Activated naive CD4-positive, alpha-beta T cell treated with anti-CD3 and anti-CD28 coated beads, Interleukin-2, amount 10 ng/mL, durations not matched to agents 7 days and 5 days (primary cell): ENCODE measurements around the gene TMEM132D.
A peak's percentile ranks its signal among the peaks of the same experiment; 100 is the strongest.

Source experiments
- CTCF ChIA-PET: fragments of 350-600 bp; sonication (Branson Sonifier 250); formaldehyde crosslinking; loops from one replicate; lab custom pipeline; 2021; ENCODE audit warnings: antibody characterized with exemption; lab: Charles Lee
- DNase-seq: peaks from one replicate; pipeline ENCODE4 v3.0.0-alpha.2; 2020
- H3K27ac Mint-ChIP-seq: one replicate; pipeline ENCODE4 v1.8.0; 2021; ENCODE audit warnings: mild to moderate bottlenecking, moderate library complexity, mixed read lengths
- H3K27me3 Mint-ChIP-seq: one replicate; pipeline ENCODE4 v1.8.0; 2021; ENCODE audit warnings: mild to moderate bottlenecking, mixed read lengths
- H3K36me3 Mint-ChIP-seq: one replicate; pipeline ENCODE4 v1.8.0; 2021; ENCODE audit warnings: mixed read lengths
- H3K4me1 Mint-ChIP-seq: one replicate; pipeline ENCODE4 v1.8.0; 2021; ENCODE audit warnings: mixed read lengths
- H3K4me3 Mint-ChIP-seq: one replicate; pipeline ENCODE4 v1.8.0; 2021; ENCODE audit warnings: mild to moderate bottlenecking, moderate library complexity, mixed read lengths
- H3K9me3 Mint-ChIP-seq: one replicate; pipeline ENCODE4 v1.8.0; 2021; ENCODE audit warnings: mixed read lengths

Gene TMEM132D

GRCh38 chr12:129903956-129904829 is at the start of gene TMEM132D:
Gene TMEM132D (minus strand): TSS chr12:129904025.
- no peaks in the 10 kb centered on the region for H3K9me3 Mint-ChIP-seq
- H3K36me3 Mint-ChIP-seq: no peaks in the 10 kb centered on the region
- H3K4me3 Mint-ChIP-seq: no peak within 1 kb of the TSS

GRCh38 chr12:129949651-129950050 is 45.8 kb upstream of the TMEM132D start:
- Mint-ChIP-seq H3K4me1 (no peaks in the 10 kb centered on the region), H3K9me3 (no peaks in the 10 kb centered on the region), H3K4me3 (no peak overlapping the region), H3K36me3 (no peaks in the 10 kb centered on the region), H3K27me3 (no peaks in the 10 kb centered on the region), H3K27ac (no peak overlapping the region)
- no peak for DNase-seq
- CTCF ChIA-PET: no interaction called here

More at GRCh38 chr12:129903956-129904829, at the start of gene TMEM132D:
- no peak for DNase-seq
- Mint-ChIP-seq H3K27me3 (peaks cover 29% of the 10 kb centered on the region), H3K4me1 (no peaks in the 10 kb centered on the region), H3K27ac (no peak within 1 kb of the TSS)
- CTCF ChIA-PET: no interaction called here

GRCh38 chr12:129941618-129942017 is 37.8 kb upstream of the TMEM132D start:
- H3K36me3 Mint-ChIP-seq: no peaks in the 10 kb centered on the region
- no peak overlapping the region for H3K4me3 Mint-ChIP-seq
- CTCF ChIA-PET: no interaction called here
- H3K4me1 Mint-ChIP-seq: no peaks in the 10 kb centered on the region
- no peaks in the 10 kb centered on the region for H3K27me3 Mint-ChIP-seq
- no peak for DNase-seq
- H3K27ac Mint-ChIP-seq: no peak overlapping the region
- H3K9me3 Mint-ChIP-seq: peaks cover 3% of the 10 kb centered on the region

GRCh38 chr12:129938089-129938488 is 34.3 kb upstream of the TMEM132D start:
- CTCF ChIA-PET: no interaction called here
- no peak overlapping the region for H3K27ac Mint-ChIP-seq
- no peak overlapping the region for H3K4me3 Mint-ChIP-seq
- DNase-seq: no peak
- no peaks in the 10 kb centered on the region for H3K4me1 Mint-ChIP-seq
- no peaks in the 10 kb centered on the region for H3K27me3 Mint-ChIP-seq
- peaks cover 21% of the 10 kb centered on the region for H3K9me3 Mint-ChIP-seq
- no peaks in the 10 kb centered on the region for H3K36me3 Mint-ChIP-seq

- no peak for DNase-seq
- Mint-ChIP-seq H3K27me3 (no peaks in the 10 kb centered on the region), H3K36me3 (no peaks in the 10 kb centered on the region), H3K4me1 (no peaks in the 10 kb centered on the region), H3K27ac (no peak overlapping the region), H3K9me3 (peaks cover 21% of the 10 kb centered on the region), H3K4me3 (no peak overlapping the region)
- CTCF ChIA-PET: no interaction called here
Observed at GRCh38 chr12:129937426-129937825, 33.6 kb upstream of the TMEM132D start.

GRCh38 chr12:129928643-129929042 is 24.8 kb upstream of the TMEM132D start:
- CTCF ChIA-PET: no interaction called here
- no peaks in the 10 kb centered on the region for H3K36me3 Mint-ChIP-seq
- no peaks in the 10 kb centered on the region for H3K27me3 Mint-ChIP-seq
- peaks cover 18% of the 10 kb centered on the region for H3K9me3 Mint-ChIP-seq
- no peak overlapping the region for H3K4me3 Mint-ChIP-seq
- DNase-seq: no peak
- H3K27ac Mint-ChIP-seq: no peak overlapping the region
- no peaks in the 10 kb centered on the region for H3K4me1 Mint-ChIP-seq

GRCh38 chr12:129927316-129927900 is 23.6 kb upstream of the TMEM132D start:
- no peaks in the 10 kb centered on the region for H3K4me1 Mint-ChIP-seq
- CTCF ChIA-PET: no interaction called here
- peaks cover 15% of the 10 kb centered on the region for H3K9me3 Mint-ChIP-seq
- H3K36me3 Mint-ChIP-seq: no peaks in the 10 kb centered on the region
- H3K27me3 Mint-ChIP-seq: no peaks in the 10 kb centered on the region
- H3K27ac Mint-ChIP-seq: no peak overlapping the region
- no peak for DNase-seq
- H3K4me3 Mint-ChIP-seq: no peak overlapping the region

- CTCF ChIA-PET: interaction anchor here (0.9 to 2.1 kb wide), 4 partner anchors 12 to 1652 kb away, joined by 3 to 14 read pairs (median 4); no protein-coding TSS in a partner anchor
- H3K27me3 Mint-ChIP-seq: no peaks in the 10 kb centered on the region
Observed at GRCh38 chr12:129911428-129912049, 7.7 kb upstream of the TMEM132D start.

GRCh38 chr12:129909051-129910020 is 5.5 kb upstream of the TMEM132D start:
- H3K9me3 Mint-ChIP-seq: no peaks in the 10 kb centered on the region
- CTCF ChIA-PET: interaction anchor here (1.5 kb wide), 1 partner anchor 940 kb away, joined by 4 read pairs; no protein-coding TSS in a partner anchor
- no peaks in the 10 kb centered on the region for H3K4me1 Mint-ChIP-seq
- no peak overlapping the region for H3K4me3 Mint-ChIP-seq
- H3K27me3 Mint-ChIP-seq: peaks cover 9% of the 10 kb centered on the region
- DNase-seq: no peak
- no peaks in the 10 kb centered on the region for H3K36me3 Mint-ChIP-seq
- H3K27ac Mint-ChIP-seq: no peak overlapping the region

More at GRCh38 chr12:129911428-129912049, 7.7 kb upstream of the TMEM132D start:
- peak; percentile 37 for DNase-seq
- no peaks in the 10 kb centered on the region for H3K36me3 Mint-ChIP-seq
- no peaks in the 10 kb centered on the region for H3K9me3 Mint-ChIP-seq
- no peak overlapping the region for H3K4me3 Mint-ChIP-seq
- H3K27ac Mint-ChIP-seq: no peak overlapping the region
- no peaks in the 10 kb centered on the region for H3K4me1 Mint-ChIP-seq

- no peak for DNase-seq
- CTCF ChIA-PET: no interaction called here
- no peak overlapping the region for H3K27ac Mint-ChIP-seq
- H3K4me1 Mint-ChIP-seq: no peaks in the 10 kb centered on the region
- peaks cover 29% of the 10 kb centered on the region for H3K27me3 Mint-ChIP-seq
- H3K4me3 Mint-ChIP-seq: no peak overlapping the region
- H3K36me3 Mint-ChIP-seq: no peaks in the 10 kb centered on the region
- H3K9me3 Mint-ChIP-seq: no peaks in the 10 kb centered on the region
Observed at GRCh38 chr12:129903092-129903945, 506 bp downstream of the TMEM132D start.

GRCh38 chr12:129902371-129903091 is 1.3 kb downstream of the TMEM132D start:
- peaks cover 29% of the 10 kb centered on the region for H3K27me3 Mint-ChIP-seq
- no peak for DNase-seq
- H3K27ac Mint-ChIP-seq: no peak overlapping the region
- H3K4me1 Mint-ChIP-seq: no peaks in the 10 kb centered on the region
- CTCF ChIA-PET: no interaction called here
- no peaks in the 10 kb centered on the region for H3K9me3 Mint-ChIP-seq
- no peaks in the 10 kb centered on the region for H3K36me3 Mint-ChIP-seq
- no peak overlapping the region for H3K4me3 Mint-ChIP-seq

GRCh38 chr12:129901254-129901653 is 2.6 kb downstream of the TMEM132D start:
- Mint-ChIP-seq H3K4me1 (no peaks in the 10 kb centered on the region), H3K27ac (no peak overlapping the region), H3K36me3 (no peaks in the 10 kb centered on the region), H3K9me3 (no peaks in the 10 kb centered on the region), H3K27me3 (peaks cover 29% of the 10 kb centered on the region), H3K4me3 (no peak overlapping the region)
- no peak for DNase-seq
- CTCF ChIA-PET: no interaction called here
